Astrocyte of the spinal cord (primary cell): ENCODE data around the gene SHISA6.
A peak's percentile ranks its signal among the peaks of the same experiment; 100 is the strongest.

ENCODE experiments used
- DNase-seq: peaks from one replicate; pipeline ENCODE4 v3.0.0; 2011; ENCODE audit warnings: low read depth, low spot score
- H3K4me3 ChIP-seq: 2 replicates; pipeline ENCODE4 v1.5.1; 2011; ENCODE audit warnings: low read depth, mild to moderate bottlenecking, low read length, moderate library complexity
- CTCF ChIP-seq: IDR thresholded peaks from 2 replicates; pipeline ENCODE4 v1.5.1; 2012; ENCODE audit warnings: low read depth, mild to moderate bottlenecking, low read length, inconsistent platforms
- in situ Hi-C: cut with HindIII; loops from 2 replicates; pipeline ENCODE4 v1.10.0; 2017; ENCODE audit warnings: low sequenced_read_pairs

Gene SHISA6

GRCh38 chr17:11328770-11329169 lies 87.8 kb downstream of the SHISA6 start:
- no peak for TF ChIP-seq CTCF
- in situ Hi-C loops = no loop called here

GRCh38 chr17:11330006-11330405 lies 89.0 kb downstream of the SHISA6 start:
- in situ Hi-C loops = no loop called here
- H3K4me3 ChIP-seq = no peak overlapping the region
- no peak for DNase-seq
- no peak for TF ChIP-seq CTCF

More at GRCh38 chr17:11328770-11329169, 87.8 kb downstream of the SHISA6 start:
- DNase-seq = no peak
- H3K4me3 ChIP-seq = no peak overlapping the region

GRCh38 chr17:11330826-11331225 lies 89.8 kb downstream of the SHISA6 start:
- H3K4me3 ChIP-seq = no peak overlapping the region
- in situ Hi-C loops = no loop called here
- no peak for TF ChIP-seq CTCF
- DNase-seq = peak; percentile 71

- no peak overlapping the region for H3K4me3 ChIP-seq
- in situ Hi-C loops = no loop called here
- TF ChIP-seq CTCF = no peak
- no peak for DNase-seq
These were observed 90.8 kb downstream of the SHISA6 start for GRCh38 chr17:11331547-11332513.

- TF ChIP-seq CTCF = no peak
- in situ Hi-C loops = no loop called here
- no peak overlapping the region for H3K4me3 ChIP-seq
- no peak for DNase-seq
These were observed 91.7 kb downstream of the SHISA6 start for GRCh38 chr17:11332706-11333105.

GRCh38 chr17:11334493-11334892 lies 93.5 kb downstream of the SHISA6 start:
- in situ Hi-C loops = no loop called here
- no peak for DNase-seq
- H3K4me3 ChIP-seq = no peak overlapping the region
- no peak for TF ChIP-seq CTCF
